Hepatocyte (in vitro differentiated cells): ENCODE data around the gene CTBP1.

Experiments
- EZH2 ChIP-seq: fragments of 200-600 bp; sonication (generic); IDR thresholded peaks from 2 replicates; pipeline ENCODE4 v1.6.1; 2016; ENCODE audit warnings: antibody characterized with exemption, mild to moderate bottlenecking, borderline replicate concordance
- EZH2phosphoT487 ChIP-seq: fragments of 200-600 bp; sonication (generic); IDR thresholded peaks from one replicate; pipeline ENCODE4 v1.6.1; 2018; ENCODE audit warnings: antibody characterized with exemption, mild to moderate bottlenecking, low read depth, moderate library complexity; ENCODE audit not compliant: unreplicated experiment, severe bottlenecking
- TF ChIP-seq, protein P1 (sequence below): fragments of 200-600 bp; sonication (generic); IDR thresholded peaks from 2 replicates; pipeline ENCODE4 v1.5.1; 2016; ENCODE audit warnings: antibody characterized with exemption, mild to moderate bottlenecking; ENCODE audit not compliant: poor library complexity

DNA sequence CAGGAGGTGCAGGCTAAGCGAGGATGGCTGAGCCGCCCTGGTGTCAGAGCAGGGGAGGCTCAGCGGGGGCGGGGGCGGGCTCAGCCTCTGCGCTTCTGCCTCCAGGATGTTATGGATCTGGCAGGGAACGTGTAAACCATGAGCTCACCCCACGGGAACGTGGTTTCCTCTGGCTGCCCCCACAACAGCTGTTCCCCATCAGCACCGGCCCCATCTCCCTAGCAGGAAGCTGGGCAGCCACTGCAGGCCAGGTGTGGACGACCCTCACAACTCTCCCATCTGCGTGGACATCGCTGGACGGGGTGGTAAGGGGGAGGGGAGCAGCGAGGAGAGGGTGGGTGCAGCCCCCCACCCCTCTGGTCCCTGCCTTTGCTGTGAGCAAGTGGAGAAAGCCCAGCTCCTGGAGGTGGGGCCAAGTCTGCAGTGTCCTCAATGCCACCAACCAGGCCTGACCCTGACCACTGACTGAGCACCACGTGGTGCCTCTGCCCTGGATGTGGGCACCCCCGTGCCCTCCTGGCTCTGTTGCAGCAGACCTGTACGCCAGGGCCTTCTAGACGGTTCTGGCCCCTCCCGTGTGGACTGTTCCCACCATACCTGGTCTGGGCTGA lies 48.4 kb downstream of the CTBP1 start:
- TF ChIP-seq EZH2phosphoT487 (no peak), EZH2 (no peak)
- TF ChIP-seq, protein P1, sequence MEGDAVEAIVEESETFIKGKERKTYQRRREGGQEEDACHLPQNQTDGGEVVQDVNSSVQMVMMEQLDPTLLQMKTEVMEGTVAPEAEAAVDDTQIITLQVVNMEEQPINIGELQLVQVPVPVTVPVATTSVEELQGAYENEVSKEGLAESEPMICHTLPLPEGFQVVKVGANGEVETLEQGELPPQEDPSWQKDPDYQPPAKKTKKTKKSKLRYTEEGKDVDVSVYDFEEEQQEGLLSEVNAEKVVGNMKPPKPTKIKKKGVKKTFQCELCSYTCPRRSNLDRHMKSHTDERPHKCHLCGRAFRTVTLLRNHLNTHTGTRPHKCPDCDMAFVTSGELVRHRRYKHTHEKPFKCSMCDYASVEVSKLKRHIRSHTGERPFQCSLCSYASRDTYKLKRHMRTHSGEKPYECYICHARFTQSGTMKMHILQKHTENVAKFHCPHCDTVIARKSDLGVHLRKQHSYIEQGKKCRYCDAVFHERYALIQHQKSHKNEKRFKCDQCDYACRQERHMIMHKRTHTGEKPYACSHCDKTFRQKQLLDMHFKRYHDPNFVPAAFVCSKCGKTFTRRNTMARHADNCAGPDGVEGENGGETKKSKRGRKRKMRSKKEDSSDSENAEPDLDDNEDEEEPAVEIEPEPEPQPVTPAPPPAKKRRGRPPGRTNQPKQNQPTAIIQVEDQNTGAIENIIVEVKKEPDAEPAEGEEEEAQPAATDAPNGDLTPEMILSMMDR, result no peak
